ENCODE results near the gene TRMT6. TPM values are rescaled to one million over a fixed set of nuclear protein-coding genes. Genes with fewer than 3 reads are reported as not detected.

TRMT6 gene
- total RNA-seq, 2 donors from 2014 or later, result 11.6 to 13.1 TPM

- Histone ChIP-seq H3K9me3 (no peaks in the 10 kb centered on the region), H3K27ac (no peak overlapping the region), H3K27me3 (no peaks in the 10 kb centered on the region), H3K36me3 (peaks cover 3% of the 10 kb centered on the region), H3K4me1 (no peaks in the 10 kb centered on the region), H3K4me3 (no peak overlapping the region)
- DNase-seq (ENCODE audit: low spot score), result no peak
- no peak for TF ChIP-seq CTCF (IDR thresholded peaks at IDR 0.05)
Measured at GRCh38 chr20:5989539-5989938, 39.2 kb upstream of the TRMT6 start.

GRCh38 chr20:5987383-5987782 is 37.0 kb upstream of the TRMT6 start:
- peaks cover 9% of the 10 kb centered on the region for H3K36me3 ChIP-seq

GRCh38 chr20:5980720-5981538 is 30.6 kb upstream of the TRMT6 start:
- Histone ChIP-seq H3K27ac (no peak overlapping the region), H3K4me1 (no peaks in the 10 kb centered on the region), H3K4me3 (no peak overlapping the region), H3K9me3 (no peaks in the 10 kb centered on the region), H3K27me3 (no peaks in the 10 kb centered on the region), H3K36me3 (peaks cover 27% of the 10 kb centered on the region)
- DNase-seq (ENCODE audit: low spot score), result no peak
- TF ChIP-seq CTCF (IDR thresholded peaks at IDR 0.05), result no peak

More at GRCh38 chr20:5987383-5987782, 37.0 kb upstream of the TRMT6 start:
- DNase-seq (ENCODE audit: low spot score), result no peak
- H3K4me3 ChIP-seq, result no peak overlapping the region
- no peaks in the 10 kb centered on the region for H3K27me3 ChIP-seq
- H3K9me3 ChIP-seq, result no peaks in the 10 kb centered on the region
- H3K4me1 ChIP-seq, result no peaks in the 10 kb centered on the region
- no peak overlapping the region for H3K27ac ChIP-seq
- TF ChIP-seq CTCF (IDR thresholded peaks at IDR 0.05), result no peak

GRCh38 chr20:5979801-5980200 is 29.5 kb upstream of the TRMT6 start:
- no peak overlapping the region for H3K27ac ChIP-seq
- TF ChIP-seq CTCF (IDR thresholded peaks at IDR 0.05), result no peak
- H3K4me1 ChIP-seq, result no peaks in the 10 kb centered on the region
- no peak overlapping the region for H3K4me3 ChIP-seq
- DNase-seq (ENCODE audit: low spot score), result no peak
- H3K9me3 ChIP-seq, result no peaks in the 10 kb centered on the region
- no peaks in the 10 kb centered on the region for H3K27me3 ChIP-seq
- peaks cover 27% of the 10 kb centered on the region for H3K36me3 ChIP-seq

GRCh38 chr20:5977975-5978374 is 27.6 kb upstream of the TRMT6 start:
- H3K27ac ChIP-seq, result no peak overlapping the region
- DNase-seq (ENCODE audit: low spot score), result no peak
- no peaks in the 10 kb centered on the region for H3K27me3 ChIP-seq
- no peaks in the 10 kb centered on the region for H3K4me1 ChIP-seq
- peaks cover 24% of the 10 kb centered on the region for H3K36me3 ChIP-seq
- no peaks in the 10 kb centered on the region for H3K9me3 ChIP-seq
- H3K4me3 ChIP-seq, result no peak overlapping the region
- no peak for TF ChIP-seq CTCF (IDR thresholded peaks at IDR 0.05)

- DNase-seq (ENCODE audit: low spot score), result no peak
- no peaks in the 10 kb centered on the region for H3K4me1 ChIP-seq
- TF ChIP-seq CTCF (IDR thresholded peaks at IDR 0.05), result no peak
- H3K4me3 ChIP-seq, result no peak overlapping the region
- H3K27me3 ChIP-seq, result no peaks in the 10 kb centered on the region
- H3K9me3 ChIP-seq, result no peaks in the 10 kb centered on the region
- peaks cover 22% of the 10 kb centered on the region for H3K36me3 ChIP-seq
- no peak overlapping the region for H3K27ac ChIP-seq
Measured at GRCh38 chr20:5977223-5977622, 26.9 kb upstream of the TRMT6 start.

Data from right atrium auricular region (tissue), 2 donors.